ENCODE measurements around the gene SLC7A7. TPM values are rescaled to one million over a fixed set of nuclear protein-coding genes. Genes with fewer than 3 reads are reported as not detected.

SLC7A7 gene
- total RNA-seq, 1 experiment from 2014 or later, result 443 TPM

DNA sequence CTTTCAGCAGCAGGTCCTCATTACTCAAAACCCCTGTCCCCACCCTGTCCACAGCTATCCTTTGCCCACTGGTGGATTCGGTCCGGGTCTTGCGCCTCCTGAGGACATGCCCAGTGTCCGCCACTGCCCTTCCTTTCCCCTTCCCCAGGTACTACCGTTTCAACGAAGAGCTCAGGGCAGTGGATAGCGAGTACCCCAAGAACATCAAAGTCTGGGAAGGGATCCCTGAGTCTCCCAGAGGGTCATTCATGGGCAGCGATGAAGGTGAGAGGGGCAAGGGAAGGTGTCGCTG lies 29.8 kb upstream of the SLC7A7 start:
- no peaks in the 10 kb centered on the region for H3K27me3 Mint-ChIP-seq (ENCODE audit: insufficient read depth, unreplicated experiment)
- Histone ChIP-seq H3K27me3 (replicated peaks; ENCODE audit: control insufficient read depth, insufficient read depth, low read length) (no peaks in the 10 kb centered on the region), H3K4me3 (ENCODE audit: low read depth, low read length) (no peak overlapping the region), H3K36me3 (ENCODE audit: control insufficient read depth, insufficient read depth, low read length) (peaks cover 10% of the 10 kb centered on the region), H3K9me3 (no peaks in the 10 kb centered on the region), H3K4me1 (no peaks in the 10 kb centered on the region)
- no peaks in the 10 kb centered on the region for H3K9me3 Mint-ChIP-seq (ENCODE audit: unreplicated experiment)
- H3K4me1 Mint-ChIP-seq (ENCODE audit: low read depth, unreplicated experiment), result no peaks in the 10 kb centered on the region
- intact Hi-C loops (cut with micrococcal nuclease; ENCODE audit: unreplicated experiment), result no loop called here
- H3K4me3 Mint-ChIP-seq (ENCODE audit: unreplicated experiment), result no peak overlapping the region
- POLR2A ChIA-PET, result interaction anchor here (0.5 kb wide), 1 partner anchor 22 kb away, joined by 4 read pairs; no protein-coding TSS in a partner anchor
- BruUV-seq (replicated peaks), result no TSS peak
- H3K36me3 Mint-ChIP-seq (ENCODE audit: insufficient read depth, unreplicated experiment), result peaks cover 53% of the 10 kb centered on the region
- H3K27ac Mint-ChIP-seq (ENCODE audit: unreplicated experiment), result no peak overlapping the region
- DNase-seq, result no peak
- CTCF ChIA-PET, result interaction anchor here (1.4 kb wide), 1 partner anchor 8 kb away, joined by 4 read pairs; no protein-coding TSS in a partner anchor
- TF ChIP-seq, protein P1, sequence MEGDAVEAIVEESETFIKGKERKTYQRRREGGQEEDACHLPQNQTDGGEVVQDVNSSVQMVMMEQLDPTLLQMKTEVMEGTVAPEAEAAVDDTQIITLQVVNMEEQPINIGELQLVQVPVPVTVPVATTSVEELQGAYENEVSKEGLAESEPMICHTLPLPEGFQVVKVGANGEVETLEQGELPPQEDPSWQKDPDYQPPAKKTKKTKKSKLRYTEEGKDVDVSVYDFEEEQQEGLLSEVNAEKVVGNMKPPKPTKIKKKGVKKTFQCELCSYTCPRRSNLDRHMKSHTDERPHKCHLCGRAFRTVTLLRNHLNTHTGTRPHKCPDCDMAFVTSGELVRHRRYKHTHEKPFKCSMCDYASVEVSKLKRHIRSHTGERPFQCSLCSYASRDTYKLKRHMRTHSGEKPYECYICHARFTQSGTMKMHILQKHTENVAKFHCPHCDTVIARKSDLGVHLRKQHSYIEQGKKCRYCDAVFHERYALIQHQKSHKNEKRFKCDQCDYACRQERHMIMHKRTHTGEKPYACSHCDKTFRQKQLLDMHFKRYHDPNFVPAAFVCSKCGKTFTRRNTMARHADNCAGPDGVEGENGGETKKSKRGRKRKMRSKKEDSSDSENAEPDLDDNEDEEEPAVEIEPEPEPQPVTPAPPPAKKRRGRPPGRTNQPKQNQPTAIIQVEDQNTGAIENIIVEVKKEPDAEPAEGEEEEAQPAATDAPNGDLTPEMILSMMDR (IDR thresholded peaks at IDR 0.05; ENCODE audit: insufficient read depth in 1 of 2, low read depth in 1 of 2, low read length in 1 of 2, severe bottlenecking in 1 of 2, unreplicated experiment in 1 of 2), result no peak

DNA sequence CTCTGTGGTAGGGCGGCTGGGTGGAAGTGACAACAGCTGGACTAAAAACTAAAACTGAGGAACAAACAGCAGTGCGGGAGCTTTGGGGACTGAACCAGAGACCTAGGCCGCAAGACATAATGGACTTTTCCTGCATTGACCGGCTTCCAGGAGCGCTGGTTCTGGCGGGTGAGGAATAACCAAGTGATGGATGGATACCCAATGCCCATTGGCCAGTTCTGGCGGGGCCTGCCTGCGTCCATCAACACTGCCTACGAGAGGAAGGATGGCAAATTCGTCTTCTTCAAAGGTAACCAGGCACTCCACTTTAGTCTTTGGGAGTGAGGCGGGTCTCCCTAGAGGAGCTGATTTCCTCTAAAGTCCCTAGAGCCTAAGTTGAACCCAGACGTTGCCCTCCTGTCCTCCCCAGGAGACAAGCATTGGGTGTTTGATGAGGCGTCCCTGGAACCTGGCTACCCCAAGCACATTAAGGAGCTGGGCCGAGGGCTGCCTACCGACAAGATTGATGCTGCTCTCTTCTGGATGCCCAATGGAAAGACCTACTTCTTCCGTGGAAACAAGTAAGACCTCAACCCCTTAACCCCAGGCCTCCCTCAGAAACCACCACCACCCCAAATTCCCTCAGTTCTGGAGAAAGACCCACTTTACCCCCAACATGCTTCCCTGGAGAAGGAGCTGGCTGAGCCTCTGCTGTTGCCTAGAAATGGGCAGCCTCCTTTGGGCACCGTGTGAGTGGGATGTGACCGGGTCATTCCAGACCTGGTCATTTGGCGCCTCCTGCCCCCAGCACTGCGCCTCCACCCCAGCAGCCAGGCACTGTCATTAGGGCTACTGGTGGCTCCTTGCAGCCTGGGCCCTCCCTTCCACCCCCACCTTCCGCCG lies 29.2 kb upstream of the SLC7A7 start:
- no peaks in the 10 kb centered on the region for H3K27me3 Mint-ChIP-seq (ENCODE audit: insufficient read depth, unreplicated experiment)
- H3K4me3 ChIP-seq (ENCODE audit: low read depth, low read length), result no peak overlapping the region
- no peak for DNase-seq
- BruUV-seq (replicated peaks), result no TSS peak
- ChIA-PET CTCF (interaction anchor here (1.4 kb wide), 1 partner anchor 8 kb away, joined by 4 read pairs; no protein-coding TSS in a partner anchor), POLR2A (interaction anchor here (0.5 kb wide), 1 partner anchor 22 kb away, joined by 4 read pairs; no protein-coding TSS in a partner anchor)
- H3K27ac Mint-ChIP-seq (ENCODE audit: unreplicated experiment), result no peak overlapping the region
- no peaks in the 10 kb centered on the region for H3K4me1 Mint-ChIP-seq (ENCODE audit: low read depth, unreplicated experiment)
- H3K36me3 ChIP-seq (ENCODE audit: control insufficient read depth, insufficient read depth, low read length), result peaks cover 10% of the 10 kb centered on the region
- H3K9me3 Mint-ChIP-seq (ENCODE audit: unreplicated experiment), result no peaks in the 10 kb centered on the region
- H3K27me3 ChIP-seq (replicated peaks; ENCODE audit: control insufficient read depth, insufficient read depth, low read length), result no peaks in the 10 kb centered on the region
- peaks cover 55% of the 10 kb centered on the region for H3K36me3 Mint-ChIP-seq (ENCODE audit: insufficient read depth, unreplicated experiment)
- H3K9me3 ChIP-seq, result no peaks in the 10 kb centered on the region
- H3K4me1 ChIP-seq, result 0 out of 2 replicates have a peak, but pooled peaks cover under 1% of the 10 kb centered on the region
- TF ChIP-seq, protein P1 (IDR thresholded peaks at IDR 0.05; ENCODE audit: insufficient read depth in 1 of 2, low read depth in 1 of 2, low read length in 1 of 2, severe bottlenecking in 1 of 2, unreplicated experiment in 1 of 2), result no peak
- intact Hi-C loops (cut with micrococcal nuclease; ENCODE audit: unreplicated experiment), result no loop called here
- H3K4me3 Mint-ChIP-seq (ENCODE audit: unreplicated experiment), result no peak overlapping the region

DNA sequence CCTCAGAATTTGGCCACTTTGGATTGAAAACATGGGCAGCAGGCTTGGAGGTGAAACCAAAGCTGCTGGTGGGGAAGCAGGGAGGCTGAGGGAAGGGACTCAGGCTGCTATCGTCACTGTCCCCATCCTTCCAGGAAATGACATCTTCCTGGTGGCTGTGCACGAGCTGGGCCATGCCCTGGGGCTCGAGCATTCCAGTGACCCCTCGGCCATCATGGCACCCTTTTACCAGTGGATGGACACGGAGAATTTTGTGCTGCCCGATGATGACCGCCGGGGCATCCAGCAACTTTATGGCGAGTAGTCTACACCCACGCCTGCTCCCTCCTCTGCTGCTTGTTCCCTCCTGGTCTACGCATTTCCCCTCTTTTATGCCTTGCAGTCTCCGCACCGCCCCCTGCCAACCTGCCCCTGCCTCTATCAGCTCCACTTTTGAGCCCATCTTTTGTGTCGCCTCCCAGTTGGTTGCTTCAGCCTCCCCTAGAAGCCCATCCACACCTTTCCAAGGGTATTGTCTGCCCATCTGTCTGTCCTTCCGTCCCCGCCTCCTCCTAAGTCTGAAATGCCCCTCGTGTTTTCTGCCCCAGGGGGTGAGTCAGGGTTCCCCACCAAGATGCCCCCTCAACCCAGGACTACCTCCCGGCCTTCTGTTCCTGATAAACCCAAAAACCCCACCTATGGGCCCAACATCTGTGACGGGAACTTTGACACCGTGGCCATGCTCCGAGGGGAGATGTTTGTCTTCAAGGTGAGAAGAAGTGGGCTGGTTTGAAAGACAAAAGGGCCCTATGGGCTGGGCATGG lies 28.1 kb upstream of the SLC7A7 start:
- DNase-seq, result no peak
- peaks cover 9% of the 10 kb centered on the region for H3K4me1 ChIP-seq
- peaks cover 10% of the 10 kb centered on the region for H3K36me3 ChIP-seq (ENCODE audit: control insufficient read depth, insufficient read depth, low read length)
- ChIA-PET CTCF (interaction anchor here (1.2 kb wide), 1 partner anchor 20 kb away, joined by 3 read pairs; no protein-coding TSS in a partner anchor), POLR2A (no interaction called here)
- intact Hi-C loops (cut with micrococcal nuclease; ENCODE audit: unreplicated experiment), result no loop called here
- H3K36me3 Mint-ChIP-seq (ENCODE audit: insufficient read depth, unreplicated experiment), result peaks cover 61% of the 10 kb centered on the region
- no peaks in the 10 kb centered on the region for H3K27me3 ChIP-seq (replicated peaks; ENCODE audit: control insufficient read depth, insufficient read depth, low read length)
- H3K4me3 Mint-ChIP-seq (ENCODE audit: unreplicated experiment), result no peak overlapping the region
- H3K27ac Mint-ChIP-seq (ENCODE audit: unreplicated experiment), result no peak overlapping the region
- no TSS peak for BruUV-seq (replicated peaks)
- H3K4me3 ChIP-seq (ENCODE audit: low read depth, low read length), result no peak overlapping the region
- H3K9me3 Mint-ChIP-seq (ENCODE audit: unreplicated experiment), result no peaks in the 10 kb centered on the region
- H3K27me3 Mint-ChIP-seq (ENCODE audit: insufficient read depth, unreplicated experiment), result no peaks in the 10 kb centered on the region
- TF ChIP-seq, protein P1 (IDR thresholded peaks at IDR 0.05; ENCODE audit: insufficient read depth in 1 of 2, low read depth in 1 of 2, low read length in 1 of 2, severe bottlenecking in 1 of 2, unreplicated experiment in 1 of 2), result no peak
- H3K9me3 ChIP-seq, result no peaks in the 10 kb centered on the region
- H3K4me1 Mint-ChIP-seq (ENCODE audit: low read depth, unreplicated experiment), result peaks cover 7% of the 10 kb centered on the region

All from Caco-2 (cell line).